GM12878 (cell line): Measurements from ENCODE around the gene SCUBE2.

Experiments used
- BCL3 ChIP-seq: IDR thresholded peaks from 2 replicates; pipeline ENCODE4 v1.6.1; 2011; ENCODE audit warnings: borderline replicate concordance, low read depth, mild to moderate bottlenecking, moderate library complexity, low read length; ENCODE audit not compliant: insufficient read depth, poor library complexity, severe bottlenecking
- EGR1 ChIP-seq, 2 experiments: IDR thresholded peaks; 1 replicate in 1 of 2; 2 replicates in 1 of 2; pipeline ENCODE4 v1.6.1; 2011 to 2012; ENCODE audit warnings: low read depth in 2 of 2, low read length in 2 of 2, borderline replicate concordance in 1 of 2, mild to moderate bottlenecking in 1 of 2, moderate library complexity in 1 of 2
- EP300 ChIP-seq, 2 experiments: fragments of 150-350 bp in 1 of 2; IDR thresholded peaks; 2 replicates each; pipeline ENCODE4 v1.6.1; 2011 to 2012; ENCODE audit warnings: low read depth in 2 of 2, low read length in 2 of 2, borderline replicate concordance in 1 of 2, improper control_type of control experiment in 1 of 2, inconsistent platforms in 1 of 2; ENCODE audit not compliant: control insufficient read depth in 1 of 2
- ESRRA ChIP-seq: IDR thresholded peaks from 2 replicates; pipeline ENCODE4 v1.6.1; 2012; ENCODE audit warnings: mild to moderate bottlenecking, low read length, improper control_type of control experiment
- JUND ChIP-seq: IDR thresholded peaks from 2 replicates; pipeline ENCODE4 v1.6.1; 2012; ENCODE audit warnings: low read depth, mild to moderate bottlenecking, low read length, improper control_type of control experiment, moderate library complexity
- NR2F1 ChIP-seq: fragments of 450-650 bp; conservative IDR thresholded peaks from 2 replicates; pipeline ENCODE4 v1.6.1; 2017; ENCODE audit warnings: mild to moderate bottlenecking
- POLR2A ChIP-seq: IDR thresholded peaks from 2 replicates; pipeline ENCODE4 v1.6.1; 2011; ENCODE audit warnings: low read depth, mild to moderate bottlenecking, low read length
- TAF1 ChIP-seq: IDR thresholded peaks from 2 replicates; pipeline ENCODE4 v1.6.1; 2011; ENCODE audit warnings: mild to moderate bottlenecking, low read depth, low read length, borderline replicate concordance
- ZBTB33 ChIP-seq: fragments of 450-650 bp; IDR thresholded peaks from 2 replicates; pipeline ENCODE4 v1.6.1; 2017; ENCODE audit warnings: mild to moderate bottlenecking
- ZNF274 ChIP-seq: IDR thresholded peaks from one replicate; pipeline ENCODE4 v1.8.0; 2011; ENCODE audit not compliant: insufficient read length, insufficient read depth
- TF ChIP-seq, protein P1 (sequence below): IDR thresholded peaks from 2 replicates; pipeline ENCODE4 v1.6.1; 2011; ENCODE audit warnings: low read depth, low read length, improper control_type of control experiment, borderline replicate concordance
- TF ChIP-seq, protein P2 (sequence below), 3 experiments: IDR thresholded peaks in 2 of 3; conservative IDR thresholded peaks in 1 of 3; 2 replicates each; pipeline ENCODE4 v1.5.1; 2011; ENCODE audit warnings: low read depth in 3 of 3, low read length in 3 of 3, mild to moderate bottlenecking in 3 of 3, control low read depth in 2 of 3, moderate library complexity in 2 of 3, inconsistent platforms in 1 of 3, mixed read lengths in 1 of 3; ENCODE audit not compliant: control insufficient read depth in 2 of 3, insufficient read depth in 1 of 3; ENCODE audit errors: extremely low read depth in 1 of 3
- TF ChIP-seq, protein P3 (sequence below): IDR thresholded peaks from 2 replicates; pipeline ENCODE4 v1.6.1; 2012; ENCODE audit warnings: mild to moderate bottlenecking, low read depth, low read length

- TF ChIP-seq ZNF274 (no peak), BCL3 (no peak), POLR2A (no peak), ZBTB33 (no peak), TAF1 (no peak), ESRRA (no peak), JUND (no peak), NR2F1 (no peak), EP300 (IDR thresholded peaks at IDR 0.05; ENCODE audit: borderline replicate concordance in 1 of 2, control insufficient read depth in 1 of 2, low read depth in 2 of 2, low read length in 2 of 2) (no peak), EGR1 (IDR thresholded peaks at IDR 0.05; ENCODE audit: borderline replicate concordance in 1 of 2, low read depth in 2 of 2, low read length in 2 of 2) (no peak)
- TF ChIP-seq, protein P1, sequence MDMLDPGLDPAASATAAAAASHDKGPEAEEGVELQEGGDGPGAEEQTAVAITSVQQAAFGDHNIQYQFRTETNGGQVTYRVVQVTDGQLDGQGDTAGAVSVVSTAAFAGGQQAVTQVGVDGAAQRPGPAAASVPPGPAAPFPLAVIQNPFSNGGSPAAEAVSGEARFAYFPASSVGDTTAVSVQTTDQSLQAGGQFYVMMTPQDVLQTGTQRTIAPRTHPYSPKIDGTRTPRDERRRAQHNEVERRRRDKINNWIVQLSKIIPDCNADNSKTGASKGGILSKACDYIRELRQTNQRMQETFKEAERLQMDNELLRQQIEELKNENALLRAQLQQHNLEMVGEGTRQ = no peak
- TF ChIP-seq, protein P2, sequence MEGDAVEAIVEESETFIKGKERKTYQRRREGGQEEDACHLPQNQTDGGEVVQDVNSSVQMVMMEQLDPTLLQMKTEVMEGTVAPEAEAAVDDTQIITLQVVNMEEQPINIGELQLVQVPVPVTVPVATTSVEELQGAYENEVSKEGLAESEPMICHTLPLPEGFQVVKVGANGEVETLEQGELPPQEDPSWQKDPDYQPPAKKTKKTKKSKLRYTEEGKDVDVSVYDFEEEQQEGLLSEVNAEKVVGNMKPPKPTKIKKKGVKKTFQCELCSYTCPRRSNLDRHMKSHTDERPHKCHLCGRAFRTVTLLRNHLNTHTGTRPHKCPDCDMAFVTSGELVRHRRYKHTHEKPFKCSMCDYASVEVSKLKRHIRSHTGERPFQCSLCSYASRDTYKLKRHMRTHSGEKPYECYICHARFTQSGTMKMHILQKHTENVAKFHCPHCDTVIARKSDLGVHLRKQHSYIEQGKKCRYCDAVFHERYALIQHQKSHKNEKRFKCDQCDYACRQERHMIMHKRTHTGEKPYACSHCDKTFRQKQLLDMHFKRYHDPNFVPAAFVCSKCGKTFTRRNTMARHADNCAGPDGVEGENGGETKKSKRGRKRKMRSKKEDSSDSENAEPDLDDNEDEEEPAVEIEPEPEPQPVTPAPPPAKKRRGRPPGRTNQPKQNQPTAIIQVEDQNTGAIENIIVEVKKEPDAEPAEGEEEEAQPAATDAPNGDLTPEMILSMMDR (IDR thresholded peaks at IDR 0.05 in 2 of 3, conservative IDR thresholded peaks at IDR 0.05 in 1 of 3; ENCODE audit: control insufficient read depth in 2 of 3, extremely low read depth in 1 of 3, insufficient read depth in 1 of 3, low read depth in 3 of 3, low read length in 3 of 3) = no peak
- TF ChIP-seq, protein P3, sequence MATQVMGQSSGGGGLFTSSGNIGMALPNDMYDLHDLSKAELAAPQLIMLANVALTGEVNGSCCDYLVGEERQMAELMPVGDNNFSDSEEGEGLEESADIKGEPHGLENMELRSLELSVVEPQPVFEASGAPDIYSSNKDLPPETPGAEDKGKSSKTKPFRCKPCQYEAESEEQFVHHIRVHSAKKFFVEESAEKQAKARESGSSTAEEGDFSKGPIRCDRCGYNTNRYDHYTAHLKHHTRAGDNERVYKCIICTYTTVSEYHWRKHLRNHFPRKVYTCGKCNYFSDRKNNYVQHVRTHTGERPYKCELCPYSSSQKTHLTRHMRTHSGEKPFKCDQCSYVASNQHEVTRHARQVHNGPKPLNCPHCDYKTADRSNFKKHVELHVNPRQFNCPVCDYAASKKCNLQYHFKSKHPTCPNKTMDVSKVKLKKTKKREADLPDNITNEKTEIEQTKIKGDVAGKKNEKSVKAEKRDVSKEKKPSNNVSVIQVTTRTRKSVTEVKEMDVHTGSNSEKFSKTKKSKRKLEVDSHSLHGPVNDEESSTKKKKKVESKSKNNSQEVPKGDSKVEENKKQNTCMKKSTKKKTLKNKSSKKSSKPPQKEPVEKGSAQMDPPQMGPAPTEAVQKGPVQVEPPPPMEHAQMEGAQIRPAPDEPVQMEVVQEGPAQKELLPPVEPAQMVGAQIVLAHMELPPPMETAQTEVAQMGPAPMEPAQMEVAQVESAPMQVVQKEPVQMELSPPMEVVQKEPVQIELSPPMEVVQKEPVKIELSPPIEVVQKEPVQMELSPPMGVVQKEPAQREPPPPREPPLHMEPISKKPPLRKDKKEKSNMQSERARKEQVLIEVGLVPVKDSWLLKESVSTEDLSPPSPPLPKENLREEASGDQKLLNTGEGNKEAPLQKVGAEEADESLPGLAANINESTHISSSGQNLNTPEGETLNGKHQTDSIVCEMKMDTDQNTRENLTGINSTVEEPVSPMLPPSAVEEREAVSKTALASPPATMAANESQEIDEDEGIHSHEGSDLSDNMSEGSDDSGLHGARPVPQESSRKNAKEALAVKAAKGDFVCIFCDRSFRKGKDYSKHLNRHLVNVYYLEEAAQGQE = no peak
Observed at GRCh38 chr11:9020916-9021315, 70.5 kb downstream of the SCUBE2 start.
